ENCODE measurements around the gene PJVK.
"Not testable (repeated sequence)": the region's sequence is repeated elsewhere in the genome, so short reads cannot be mapped to it uniquely, and the experiment has no call there.

Gene PJVK, protein sequence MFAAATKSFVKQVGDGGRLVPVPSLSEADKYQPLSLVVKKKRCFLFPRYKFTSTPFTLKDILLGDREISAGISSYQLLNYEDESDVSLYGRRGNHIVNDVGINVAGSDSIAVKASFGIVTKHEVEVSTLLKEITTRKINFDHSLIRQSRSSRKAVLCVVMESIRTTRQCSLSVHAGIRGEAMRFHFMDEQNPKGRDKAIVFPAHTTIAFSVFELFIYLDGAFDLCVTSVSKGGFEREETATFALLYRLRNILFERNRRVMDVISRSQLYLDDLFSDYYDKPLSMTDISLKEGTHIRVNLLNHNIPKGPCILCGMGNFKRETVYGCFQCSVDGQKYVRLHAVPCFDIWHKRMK

DNA sequence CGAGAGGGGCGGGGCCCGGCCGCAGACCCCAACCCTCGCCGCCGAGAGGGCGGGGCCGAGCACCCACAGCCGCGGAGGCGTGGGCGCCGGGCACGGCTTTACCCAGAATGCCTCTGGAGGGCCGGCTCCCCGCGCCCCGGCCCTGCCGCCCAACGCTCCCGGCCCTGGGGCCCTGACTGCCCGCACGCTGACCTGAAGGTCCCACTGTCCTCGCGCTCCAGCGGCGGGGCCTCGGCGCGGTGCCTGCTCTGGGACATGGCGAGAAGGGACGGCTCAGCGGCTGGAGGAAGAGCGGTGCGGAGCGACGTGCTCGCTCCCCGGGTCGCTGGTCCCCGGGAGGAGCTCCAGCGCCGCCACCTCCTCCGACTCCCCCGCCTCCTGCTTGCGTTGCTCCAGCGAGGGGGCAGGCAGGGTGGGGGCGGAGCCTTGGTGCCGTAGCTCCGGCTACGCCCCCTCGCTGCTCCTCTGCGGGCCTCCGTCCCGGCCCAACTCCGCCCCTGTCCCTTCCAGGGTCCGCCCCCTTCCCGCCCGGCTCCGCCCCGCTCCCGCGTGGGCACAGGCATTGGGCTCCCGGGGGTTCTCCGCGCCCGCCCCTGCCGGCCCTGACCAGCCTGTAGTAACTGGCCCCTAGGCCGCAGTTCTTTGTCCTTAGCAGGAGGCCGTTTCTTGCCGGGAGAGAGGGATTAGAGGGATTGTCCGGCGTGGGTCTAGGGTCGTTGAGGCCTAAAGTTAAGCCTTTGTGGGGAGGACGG lies at the start of gene PJVK, which contains the start of gene PRKRA:
Gene PJVK, plus strand, starts transcription at position 605 of the 752 bp plus-strand sequence. CDS start 2,032 bp downstream, outside the sequence.
Gene PRKRA, minus strand, starts transcription at position 402 of the 752 bp plus-strand sequence. Its CDS starts 145 bp downstream, at position 257.
- peak; percentile 93 for DNase-seq (ENCODE audit: low read depth)

DNA sequence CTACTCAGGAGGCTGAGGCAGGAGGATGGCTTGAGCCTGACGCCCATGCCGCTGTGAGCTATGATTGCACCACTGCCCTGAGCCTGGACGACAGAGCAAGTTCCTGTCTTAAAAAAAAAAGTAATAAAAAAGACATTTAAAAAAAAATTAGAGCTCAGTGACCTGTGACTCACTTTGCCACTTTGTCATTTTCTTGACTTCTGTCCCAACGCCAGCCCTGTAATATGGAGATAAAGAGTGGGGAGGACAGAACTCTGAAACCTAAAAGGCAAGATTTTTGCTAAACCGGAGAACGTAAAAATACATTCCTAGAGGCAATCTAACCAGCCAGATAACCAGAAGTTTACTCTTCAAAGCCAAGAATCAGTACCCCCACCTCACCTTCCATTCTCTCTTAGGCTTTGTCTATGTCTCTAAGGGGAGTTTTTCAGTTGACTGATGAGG lies 49.2 kb upstream of the PJVK start:
- DNase-seq (ENCODE audit: low read depth): no peak

DNA sequence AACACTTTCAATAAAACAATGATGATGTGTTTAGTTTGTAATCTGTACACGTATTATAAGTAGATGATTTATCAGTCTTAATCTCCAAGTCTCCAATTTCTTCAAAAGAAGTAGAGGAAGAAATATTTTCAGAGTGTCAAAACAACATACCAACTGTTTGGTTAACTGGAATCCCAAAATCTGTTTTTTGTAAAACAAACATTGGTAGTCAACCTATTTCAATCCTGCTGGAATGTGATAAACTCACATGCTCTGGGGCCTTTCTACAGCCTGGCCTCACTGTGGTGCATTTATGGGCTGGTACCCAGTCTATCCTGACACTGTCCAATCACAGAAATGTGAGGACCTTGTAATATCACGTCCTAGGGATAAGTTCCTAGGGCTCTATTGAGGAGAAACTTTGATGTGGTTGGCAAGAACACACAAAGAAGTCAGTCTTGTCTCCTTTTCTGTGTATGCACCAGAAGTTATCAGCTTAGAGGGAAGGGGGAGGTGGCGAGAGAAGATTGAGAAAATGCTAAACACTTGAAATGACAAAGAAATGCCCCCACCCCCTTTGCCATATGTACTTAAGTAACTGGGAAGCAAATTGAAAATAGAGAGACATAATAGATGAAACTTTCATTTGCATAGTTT lies 47.4 kb upstream of the PJVK start:
- no peak for DNase-seq (ENCODE audit: low read depth)

DNA sequence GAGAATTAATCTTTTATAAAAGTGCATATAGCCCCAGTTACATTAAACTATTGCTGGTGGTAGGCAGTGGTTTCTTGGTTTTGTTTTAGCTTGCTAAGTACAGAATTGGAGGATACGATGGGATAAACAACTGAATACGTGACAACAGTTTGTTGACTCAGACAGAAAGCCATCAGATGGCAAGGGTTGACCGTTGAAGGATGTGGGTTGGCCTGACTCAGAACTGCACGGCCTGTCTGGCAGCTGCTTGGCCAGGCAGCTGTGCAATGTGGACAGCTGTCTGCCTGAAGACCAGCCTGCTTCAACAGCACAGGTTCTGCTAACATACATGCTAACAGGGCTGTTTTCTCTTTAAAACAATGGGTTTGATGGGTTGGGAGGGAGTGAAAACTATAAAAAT lies 46.8 kb upstream of the PJVK start:
- DNase-seq (ENCODE audit: low read depth): no peak

DNA sequence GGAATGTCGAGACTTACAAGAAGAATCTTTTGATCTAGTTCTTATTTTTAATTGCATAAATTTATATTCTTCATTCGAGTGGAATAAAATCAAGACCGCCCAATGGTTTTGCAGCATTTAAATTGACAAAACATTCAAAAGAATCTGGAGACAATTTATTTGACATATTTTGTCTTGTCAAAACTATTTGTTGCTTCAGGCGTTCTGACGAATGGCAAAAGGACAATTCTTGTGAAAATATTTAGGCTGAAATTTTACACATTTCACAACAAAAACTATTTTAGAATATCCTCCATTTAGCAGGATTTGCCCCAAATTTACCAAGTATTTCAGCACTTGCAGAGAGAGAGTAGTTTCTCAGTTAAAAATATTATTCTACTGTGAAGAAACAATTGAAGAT lies 41.9 kb upstream of the PJVK start:
- DNase-seq (ENCODE audit: low read depth): no peak

DNA sequence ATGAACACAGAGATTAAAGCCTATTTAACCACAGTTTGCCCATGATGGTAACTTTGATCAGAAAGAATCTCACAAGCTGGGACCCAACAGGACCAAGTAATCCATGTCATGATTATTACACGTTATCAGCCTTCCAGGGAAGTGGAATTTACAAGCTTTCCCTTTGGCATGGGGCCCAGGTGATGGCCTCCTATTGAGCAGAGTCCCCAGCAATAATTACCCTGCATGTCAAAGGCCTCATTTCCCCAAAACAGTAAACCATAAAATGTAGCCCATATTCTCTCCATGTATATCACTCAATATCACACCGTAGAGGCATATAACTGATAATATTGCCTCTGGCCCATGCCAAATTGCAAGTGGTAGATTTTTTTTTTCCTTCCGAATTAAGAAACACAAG lies 39.1 kb upstream of the PJVK start:
- DNase-seq (ENCODE audit: low read depth): no peak

DNA sequence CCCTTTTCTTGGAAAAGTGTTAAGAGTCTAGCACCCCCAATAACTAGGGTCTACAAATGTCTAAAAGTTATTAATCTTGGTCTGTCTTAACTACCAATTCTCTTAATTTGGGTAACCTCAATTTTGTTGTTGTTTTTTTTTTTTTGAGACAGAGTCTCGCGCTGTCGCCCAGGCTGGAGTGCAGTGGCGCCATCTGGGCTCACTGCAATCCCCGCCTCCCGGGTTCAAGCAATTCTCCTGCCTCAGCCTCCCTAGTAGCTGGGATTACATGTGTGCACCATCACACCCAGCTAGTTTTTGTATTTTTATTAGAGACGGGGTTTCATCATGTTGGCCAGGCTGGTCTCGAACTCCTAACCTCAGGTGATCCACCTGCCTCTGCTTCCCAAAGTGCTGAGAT lies 38.7 kb upstream of the PJVK start:
- DNase-seq (ENCODE audit: low read depth): not testable (repeated sequence)

DNA sequence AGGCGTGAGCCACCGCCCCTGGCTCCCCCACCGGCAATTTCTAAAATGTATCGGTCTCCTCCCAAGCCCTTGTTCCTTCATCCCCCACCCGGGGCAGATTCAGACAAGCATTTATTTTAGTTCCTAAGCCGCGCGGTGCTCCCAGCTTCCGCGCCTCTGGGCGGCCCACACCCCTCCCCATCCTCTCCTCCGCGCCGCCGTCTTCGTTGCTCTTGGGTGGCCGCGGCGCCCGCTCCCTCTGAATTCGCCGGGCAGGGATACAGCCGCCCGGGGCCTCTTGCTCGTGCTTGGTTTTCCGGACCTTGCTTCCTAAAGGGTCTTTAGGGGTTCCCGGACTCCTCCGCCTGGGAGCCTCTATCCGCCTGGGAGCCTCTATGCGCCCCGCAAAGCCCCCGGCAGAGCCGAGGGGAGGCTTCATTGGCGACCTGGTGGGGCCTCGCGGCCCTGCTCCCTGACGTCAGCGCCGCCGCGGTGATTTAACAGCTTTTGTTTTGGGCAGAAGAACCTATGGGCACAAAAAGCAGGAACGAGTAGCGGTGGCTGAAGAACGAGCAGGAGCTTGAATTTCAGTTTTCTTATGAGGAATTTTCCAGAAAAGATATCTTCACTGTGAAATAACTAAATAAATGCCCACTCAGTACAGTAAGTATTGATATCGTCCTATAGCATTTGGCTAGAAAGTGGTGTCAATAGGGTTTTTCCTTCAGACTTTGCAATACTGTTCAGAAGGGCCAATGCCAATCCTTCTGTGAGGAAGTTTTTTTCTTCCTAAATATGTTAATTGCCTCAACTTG lies 37.5 kb upstream of the PJVK start:
- peak; percentile 56 for DNase-seq (ENCODE audit: low read depth)

DNA sequence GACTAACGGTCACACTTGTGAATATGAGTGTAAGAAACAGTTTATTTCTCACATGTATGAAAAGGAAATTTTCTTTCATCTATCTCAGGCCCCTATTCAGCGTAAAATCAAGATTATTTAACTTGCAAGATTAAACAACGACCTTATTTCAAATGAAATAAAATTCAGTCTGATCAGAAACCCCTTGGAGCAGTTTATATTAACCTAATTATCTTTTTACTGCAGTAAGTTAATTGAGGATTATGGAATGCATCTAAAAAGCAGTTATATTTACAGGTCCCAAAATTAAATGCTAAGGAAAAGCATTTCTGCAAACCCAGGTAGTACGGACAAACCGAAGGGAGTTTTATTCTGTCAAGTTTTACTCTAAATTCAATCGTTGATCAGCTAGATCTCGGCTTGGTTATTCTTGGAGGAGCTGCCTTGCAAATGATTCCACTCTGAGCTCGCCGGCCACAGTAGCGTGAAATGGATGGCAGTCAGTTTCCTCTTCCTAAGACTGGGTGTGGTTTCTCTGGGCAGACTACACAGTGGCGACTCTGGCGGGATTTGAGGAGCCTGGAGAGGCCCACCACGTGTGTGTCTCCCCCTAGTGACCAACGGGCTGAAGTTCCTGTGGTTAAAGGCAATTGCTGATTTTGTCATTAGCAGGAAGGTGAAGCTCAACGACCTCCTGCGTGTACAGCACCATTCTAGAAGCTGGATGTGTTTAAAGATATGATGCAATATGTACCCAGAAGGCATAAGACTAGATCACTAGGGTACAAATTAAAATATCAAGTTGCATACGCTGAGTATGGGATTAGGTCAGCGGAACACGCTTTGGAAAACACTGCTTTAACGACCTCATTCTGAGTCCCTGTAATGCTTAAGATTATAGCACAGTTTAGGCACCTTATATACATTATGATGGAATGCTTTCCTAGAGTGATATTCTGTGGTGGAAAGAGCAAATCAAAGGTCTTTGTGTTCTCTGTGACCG lies 36.6 kb upstream of the PJVK start:
- DNase-seq (ENCODE audit: low read depth): peak; percentile 57

DNA sequence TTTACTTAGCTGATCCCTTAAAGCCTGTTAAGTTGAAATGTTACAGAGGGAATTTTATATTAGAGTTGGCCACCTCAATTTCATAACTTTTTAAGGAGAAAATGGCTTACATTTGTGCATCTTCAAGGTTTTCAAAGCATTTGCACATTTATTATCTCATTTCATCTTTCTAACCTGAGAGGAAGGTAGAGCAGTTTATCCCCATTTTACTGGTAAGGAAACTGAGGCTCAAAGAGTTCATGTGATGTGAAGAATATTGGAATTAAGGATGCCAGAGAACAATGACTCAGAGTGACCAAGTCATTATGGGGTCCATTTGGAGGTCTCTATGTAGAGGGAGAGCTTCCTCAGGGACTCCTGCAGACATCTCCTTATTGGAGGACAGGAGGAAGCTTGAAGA lies 35.2 kb upstream of the PJVK start:
- no peak for DNase-seq (ENCODE audit: low read depth)

DNA sequence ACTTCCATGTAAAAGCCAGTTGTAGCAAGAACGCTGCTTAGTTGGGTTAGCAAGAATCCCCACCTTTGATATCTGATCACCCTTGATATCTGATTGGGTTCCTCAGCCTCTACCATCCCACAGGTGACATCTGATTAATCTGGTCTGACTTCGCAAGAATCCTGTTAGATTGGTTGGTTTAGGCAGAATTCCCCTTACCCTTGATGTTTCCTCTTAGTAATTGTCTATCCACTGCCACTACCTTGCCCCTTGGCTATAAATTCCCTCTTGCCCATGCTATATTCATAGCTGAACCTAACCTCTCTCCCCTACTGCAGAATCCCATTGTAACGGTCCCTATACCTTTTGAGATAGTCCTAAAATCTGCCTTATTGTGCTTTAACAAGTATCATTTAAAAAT lies 33.3 kb upstream of the PJVK start:
- DNase-seq (ENCODE audit: low read depth): no peak

DNA sequence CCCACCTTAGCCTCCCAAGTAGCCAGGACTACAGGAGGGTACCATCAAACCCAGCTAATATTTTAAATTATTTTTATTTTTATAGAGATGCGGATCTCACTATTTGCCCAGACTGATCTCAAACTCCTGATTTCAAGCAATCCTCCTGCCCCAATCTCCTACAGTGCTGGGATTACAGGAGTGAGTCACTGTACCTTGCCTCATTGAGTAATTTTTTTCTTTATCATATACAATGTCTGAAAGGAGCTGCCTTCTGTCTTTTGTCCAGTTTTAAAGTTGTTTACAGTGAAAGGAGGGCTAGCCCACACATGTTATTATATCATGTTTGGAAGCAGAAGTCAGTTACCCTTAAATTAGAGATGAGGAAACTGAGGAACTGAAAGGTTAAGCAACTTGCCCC lies 32.8 kb upstream of the PJVK start:
- no peak for DNase-seq (ENCODE audit: low read depth)

DNA sequence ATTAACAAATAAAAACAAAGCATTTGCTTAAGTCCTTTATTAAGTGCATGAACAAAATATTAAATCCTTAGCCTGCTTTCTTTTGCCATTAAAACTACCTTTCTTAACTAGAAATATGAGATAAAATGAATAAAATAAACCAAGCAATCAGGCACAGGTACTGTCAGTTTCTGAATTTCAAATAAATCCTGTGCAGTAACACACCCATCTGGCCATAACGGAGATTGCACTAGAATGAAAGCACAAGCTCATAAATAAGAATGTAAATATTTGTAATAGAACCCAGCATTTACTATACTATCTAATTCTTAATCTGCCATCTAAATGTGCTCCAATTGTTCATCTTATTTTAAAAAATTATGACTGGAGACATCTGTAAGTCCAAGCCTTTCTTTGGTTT lies 32.1 kb upstream of the PJVK start:
- DNase-seq (ENCODE audit: low read depth): no peak

DNA sequence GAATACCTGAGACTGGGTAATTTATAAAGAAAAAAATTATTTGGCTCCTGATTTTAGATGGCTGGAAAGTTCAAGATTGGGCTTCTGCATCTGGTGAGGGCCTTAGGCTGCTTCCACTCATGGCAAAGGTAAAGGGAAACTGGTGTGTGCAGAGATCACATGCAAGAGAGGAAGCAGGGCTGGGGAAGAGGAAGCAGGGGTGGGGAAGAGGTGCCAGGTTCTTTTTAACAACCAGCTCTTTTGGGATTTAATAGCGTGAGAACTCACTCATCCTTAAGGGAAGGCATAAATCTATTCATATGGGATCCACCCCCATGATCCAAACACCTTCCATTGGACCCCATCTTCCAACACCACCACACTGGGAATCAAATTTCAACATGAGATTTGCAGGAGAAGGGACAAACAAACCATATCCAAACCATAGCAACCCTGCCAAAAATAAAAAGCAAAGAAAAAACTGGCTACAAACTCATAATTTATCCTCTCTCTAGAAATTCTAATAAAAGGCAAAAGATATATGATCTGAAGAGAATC lies 30.6 kb upstream of the PJVK start:
- no peak for DNase-seq (ENCODE audit: low read depth)

DNA sequence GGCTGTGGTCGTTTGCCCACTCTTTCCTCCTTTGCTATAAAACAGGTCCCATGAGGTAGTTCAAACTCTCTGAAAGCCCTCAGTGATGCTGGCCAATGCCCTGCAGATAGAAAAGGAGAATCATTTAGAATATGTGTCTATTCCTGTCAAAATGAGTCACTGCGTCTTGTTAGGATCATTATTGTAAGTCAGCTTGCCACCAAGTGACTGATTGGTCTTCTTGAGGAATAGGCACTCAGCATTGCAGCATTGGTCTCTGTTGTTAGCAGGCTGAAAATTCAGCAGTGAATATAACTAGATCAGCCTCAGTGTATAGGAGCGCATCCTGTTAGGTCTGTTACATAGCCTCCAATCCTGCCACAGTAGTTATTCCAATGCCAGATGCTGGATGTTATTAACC lies 29.1 kb upstream of the PJVK start:
- no peak for DNase-seq (ENCODE audit: low read depth)

DNA sequence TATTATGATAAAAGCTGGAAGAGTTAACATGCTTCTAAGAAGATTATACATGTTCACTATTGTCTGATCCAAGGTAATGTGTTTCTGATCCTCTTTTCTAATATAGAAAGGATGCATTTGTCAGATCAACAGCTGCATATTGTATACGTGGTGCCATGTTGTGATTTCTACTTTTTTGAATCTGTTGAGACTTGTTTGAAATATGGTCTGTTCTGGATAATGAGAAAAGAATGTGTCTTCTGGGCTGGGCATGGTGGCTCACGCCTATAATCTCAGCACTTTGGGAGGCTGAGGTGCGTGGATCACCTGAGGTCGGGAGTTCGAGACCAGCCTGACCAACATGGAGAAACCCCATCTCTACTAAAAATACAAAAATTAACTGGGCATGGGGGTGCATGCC lies 27.4 kb upstream of the PJVK start:
- DNase-seq (ENCODE audit: low read depth): not testable (repeated sequence)

DNA sequence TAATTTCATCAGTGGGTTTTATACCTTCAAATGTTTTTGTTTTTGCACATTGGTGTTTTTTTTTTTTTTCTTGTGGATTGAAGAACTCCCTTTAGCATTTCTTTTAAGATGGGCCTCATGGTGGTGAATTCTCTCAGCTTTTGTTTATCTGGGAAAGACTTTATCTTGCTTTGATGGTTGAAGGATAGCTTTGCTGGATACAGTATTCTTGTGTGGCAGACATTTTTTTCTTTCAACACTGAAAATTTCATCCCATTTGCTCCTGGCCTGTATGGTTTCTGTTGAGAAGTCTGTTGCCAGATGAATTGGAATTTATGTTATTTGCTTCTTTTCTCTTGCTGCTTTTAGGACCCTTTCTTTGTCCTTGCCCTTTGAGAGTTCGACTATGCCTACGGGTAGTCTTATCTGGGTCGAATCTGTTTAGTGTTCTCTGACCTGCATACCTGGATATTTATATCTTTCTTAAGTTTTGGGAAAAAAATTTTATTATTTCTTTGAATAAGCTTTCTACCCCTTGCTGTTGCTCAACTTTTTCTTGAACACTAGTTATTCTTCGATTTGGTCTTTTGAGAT lies 25.8 kb upstream of the PJVK start:
- DNase-seq (ENCODE audit: low read depth): no peak

DNA sequence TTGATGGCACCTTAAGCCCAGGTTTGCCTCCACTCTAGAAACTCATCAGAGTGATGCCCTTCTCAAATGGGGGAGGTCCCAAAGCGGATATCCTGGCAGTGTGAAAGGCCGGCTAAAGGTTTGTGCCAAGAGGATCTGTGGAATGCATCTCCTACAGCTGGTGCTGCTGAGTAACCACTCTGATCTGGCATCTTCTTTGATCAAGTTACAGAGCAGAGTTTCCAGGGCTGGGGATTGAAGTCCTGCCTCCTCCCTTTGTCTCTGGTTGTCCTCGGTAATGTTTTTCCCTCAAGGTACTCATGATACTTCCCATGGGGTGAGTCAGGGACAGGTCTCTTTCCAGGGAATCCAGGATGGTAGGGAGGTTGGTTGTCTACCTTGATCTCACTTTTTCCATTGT lies 24.8 kb upstream of the PJVK start:
- no peak for DNase-seq (ENCODE audit: low read depth)

DNA sequence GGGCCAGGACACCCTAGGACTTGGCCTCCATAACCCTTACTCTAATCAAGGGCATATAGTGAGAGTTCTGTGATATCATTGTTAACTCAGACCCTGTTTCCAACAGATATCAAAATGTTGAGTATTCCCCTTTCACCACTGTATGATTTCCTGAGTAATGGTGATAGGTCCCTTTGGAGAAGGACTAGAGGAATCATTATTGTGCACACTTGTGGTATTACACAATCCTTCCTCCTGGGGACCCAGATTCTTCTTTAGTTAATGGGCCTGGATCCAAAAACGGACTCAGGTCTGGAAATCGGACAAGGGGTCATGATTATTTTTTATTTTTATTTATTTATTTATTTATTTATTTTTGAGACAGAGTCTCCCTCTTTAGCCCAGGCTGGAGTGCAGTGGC lies 23.7 kb upstream of the PJVK start:
- no peak for DNase-seq (ENCODE audit: low read depth)

DNA sequence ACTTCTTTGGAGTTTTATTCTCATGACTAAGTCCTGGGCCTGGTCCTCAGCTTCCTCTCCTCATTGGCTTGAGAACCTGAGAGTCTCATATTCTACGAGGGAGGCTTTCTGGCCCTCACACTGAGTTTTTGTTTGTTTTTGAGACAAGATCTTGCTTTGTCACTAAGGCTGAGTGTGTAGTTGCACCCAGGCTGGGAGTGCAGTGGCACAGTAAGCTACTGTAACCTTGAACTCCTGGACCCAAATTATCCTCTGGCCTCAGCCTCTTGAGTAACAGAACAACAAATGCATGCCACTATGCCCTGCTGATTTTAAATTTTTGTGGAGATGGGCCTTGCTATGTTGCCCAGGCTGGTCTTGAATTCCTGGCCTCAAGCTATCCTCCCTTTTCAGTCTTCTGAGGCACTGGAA lies 22.8 kb upstream of the PJVK start:
- no peak for DNase-seq (ENCODE audit: low read depth)

Measured in activated T-cell treated with anti-CD3 and anti-CD28 coated beads for 1 hour (primary cell).